ENCODE data around the gene PRKN. TPM values are rescaled to one million over a fixed set of nuclear protein-coding genes. Genes with fewer than 3 reads are reported as not detected.

The PRKN gene
- total RNA-seq, 1 donor from 2014 or later: 5.1 TPM

GRCh38 chr6:161636882-161637430 is 1090.6 kb downstream of the PRKN start:
- Mint-ChIP-seq H3K36me3 (ENCODE audit: low read depth, unreplicated experiment) (no peaks in the 10 kb centered on the region), H3K4me1 (ENCODE audit: unreplicated experiment) (no peaks in the 10 kb centered on the region), H3K9me3 (ENCODE audit: unreplicated experiment) (no peaks in the 10 kb centered on the region), H3K27ac (ENCODE audit: unreplicated experiment) (no peak overlapping the region), H3K4me3 (ENCODE audit: unreplicated experiment) (no peak overlapping the region), H3K27me3 (ENCODE audit: unreplicated experiment) (peaks cover 3% of the 10 kb centered on the region)
- DNase-seq (ENCODE audit: low spot score): no peak
- TF ChIP-seq CTCF (IDR thresholded peaks at IDR 0.05; ENCODE audit: unreplicated experiment): no peak

DNA sequence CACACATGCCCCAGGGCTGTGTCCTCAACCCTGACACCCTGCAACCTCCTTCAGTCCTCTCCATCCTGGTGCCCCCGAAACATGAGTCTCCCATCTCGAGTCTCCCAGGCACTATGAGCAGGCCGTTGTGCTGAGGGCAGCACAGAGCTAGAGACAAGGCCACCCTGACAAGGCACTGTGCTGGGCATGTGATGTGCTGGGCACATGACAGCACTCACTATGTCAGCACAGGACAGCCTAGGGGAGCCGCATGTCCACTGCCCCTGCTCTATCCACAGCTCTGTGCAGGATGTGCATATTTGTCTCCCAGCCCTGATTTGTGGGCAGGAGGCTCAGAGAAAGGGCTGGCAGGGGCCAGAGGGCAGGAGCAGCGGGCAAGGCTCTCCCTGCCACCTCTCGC is 1091.6 kb downstream of the PRKN start:
- no peak for TF ChIP-seq CTCF (IDR thresholded peaks at IDR 0.05; ENCODE audit: unreplicated experiment)
- Mint-ChIP-seq H3K36me3 (ENCODE audit: low read depth, unreplicated experiment) (no peaks in the 10 kb centered on the region), H3K4me3 (ENCODE audit: unreplicated experiment) (no peak overlapping the region), H3K4me1 (ENCODE audit: unreplicated experiment) (no peaks in the 10 kb centered on the region), H3K27ac (ENCODE audit: unreplicated experiment) (no peak overlapping the region), H3K9me3 (ENCODE audit: unreplicated experiment) (no peaks in the 10 kb centered on the region), H3K27me3 (ENCODE audit: unreplicated experiment) (peaks cover 3% of the 10 kb centered on the region)
- DNase-seq (ENCODE audit: low spot score): no peak

DNA sequence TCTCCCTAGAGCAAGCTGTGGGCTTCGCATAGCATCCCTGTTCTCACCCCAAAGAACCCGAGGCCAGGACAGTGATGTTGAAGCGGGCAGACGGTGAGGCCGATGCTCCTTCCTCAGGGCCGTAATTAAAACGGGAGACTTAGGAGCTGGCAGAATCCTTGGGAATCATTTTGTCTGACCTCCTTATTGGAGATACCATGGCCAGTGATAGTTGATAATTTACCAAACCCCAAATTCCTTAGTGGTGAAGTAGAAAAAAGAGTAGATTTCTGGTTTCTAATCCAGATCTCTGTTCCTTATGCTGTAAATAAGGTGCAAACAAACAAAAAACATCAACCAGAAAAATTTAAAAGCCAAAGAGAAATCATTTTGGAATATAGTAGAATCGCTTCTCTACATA is 1092.7 kb downstream of the PRKN start:
- Mint-ChIP-seq H3K4me3 (ENCODE audit: unreplicated experiment) (no peak overlapping the region), H3K4me1 (ENCODE audit: unreplicated experiment) (no peaks in the 10 kb centered on the region), H3K9me3 (ENCODE audit: unreplicated experiment) (no peaks in the 10 kb centered on the region), H3K27me3 (ENCODE audit: unreplicated experiment) (peaks cover 3% of the 10 kb centered on the region), H3K27ac (ENCODE audit: unreplicated experiment) (no peak overlapping the region), H3K36me3 (ENCODE audit: low read depth, unreplicated experiment) (no peaks in the 10 kb centered on the region)
- no peak for DNase-seq (ENCODE audit: low spot score)
- TF ChIP-seq CTCF (IDR thresholded peaks at IDR 0.05; ENCODE audit: unreplicated experiment): no peak

GRCh38 chr6:161631676-161632194 is 1095.8 kb downstream of the PRKN start:
- no peaks in the 10 kb centered on the region for H3K9me3 Mint-ChIP-seq (ENCODE audit: unreplicated experiment)
- no peak overlapping the region for H3K4me3 Mint-ChIP-seq (ENCODE audit: unreplicated experiment)
- no peak overlapping the region for H3K27ac Mint-ChIP-seq (ENCODE audit: unreplicated experiment)
- DNase-seq (ENCODE audit: low spot score): no peak
- H3K36me3 Mint-ChIP-seq (ENCODE audit: low read depth, unreplicated experiment): no peaks in the 10 kb centered on the region
- TF ChIP-seq CTCF (IDR thresholded peaks at IDR 0.05; ENCODE audit: unreplicated experiment): no peak
- H3K27me3 Mint-ChIP-seq (ENCODE audit: unreplicated experiment): no peaks in the 10 kb centered on the region
- H3K4me1 Mint-ChIP-seq (ENCODE audit: unreplicated experiment): no peaks in the 10 kb centered on the region

- Mint-ChIP-seq H3K4me3 (ENCODE audit: unreplicated experiment) (no peak overlapping the region), H3K27me3 (ENCODE audit: unreplicated experiment) (no peaks in the 10 kb centered on the region), H3K36me3 (ENCODE audit: low read depth, unreplicated experiment) (no peaks in the 10 kb centered on the region), H3K9me3 (ENCODE audit: unreplicated experiment) (no peaks in the 10 kb centered on the region), H3K27ac (ENCODE audit: unreplicated experiment) (no peak overlapping the region), H3K4me1 (ENCODE audit: unreplicated experiment) (no peaks in the 10 kb centered on the region)
- TF ChIP-seq CTCF (IDR thresholded peaks at IDR 0.05; ENCODE audit: unreplicated experiment): no peak
- no peak for DNase-seq (ENCODE audit: low spot score)
Observed at GRCh38 chr6:161630674-161631073, 1096.9 kb downstream of the PRKN start.
